Panc1 (cell line): ENCODE results near the gene KCNQ1. TPM values are rescaled to one million over a fixed set of nuclear protein-coding genes. Genes with fewer than 3 reads are reported as not detected.

ENCODE experiments used
- ATAC-seq: fragments of 200-7000 bp; cut with Tn5 transposase; 2 replicates; pipeline ENCODE4 v1.9.1; 2020; ENCODE audit warnings: mild to moderate bottlenecking, moderate library complexity
- BruUV-seq: library from RNA; stranded (reverse); fragments of 400-500 nt; replicated peaks from 2 replicates; lab custom pipeline; 2021; lab: Mats Ljungman, UMichigan
- CTCF ChIA-PET: fragments of 300-600 bp; sonication (Branson Sonifier 250); formaldehyde crosslinking; loops from one replicate; lab custom pipeline; 2022; ENCODE audit warnings: antibody characterized with exemption; lab: Charles Lee
- POLR2A ChIA-PET: fragments of 300-600 bp; sonication (Branson Sonifier 250); formaldehyde crosslinking; loops from one replicate; lab custom pipeline; 2022; ENCODE audit warnings: antibody characterized with exemption; lab: Charles Lee
- DNase-seq: peaks from one replicate; pipeline ENCODE4 v3.0.0-alpha.2; 2010; ENCODE audit warnings: low read depth, low spot score
- H3K27ac ChIP-seq: 2 replicates; pipeline ENCODE4 v1.5.1; 2011; ENCODE audit warnings: mild to moderate bottlenecking, low read length, inconsistent platforms
- H3K27me3 ChIP-seq: fragments of 200-500 bp; sonication (Bioruptor generic); 2 replicates; pipeline ENCODE4 v1.6.0; 2014; ENCODE audit warnings: low read length, inconsistent platforms; ENCODE audit not compliant: control insufficient read depth, insufficient read depth
- H3K36me3 ChIP-seq: fragments of 200-500 bp; sonication (Bioruptor generic); 2 replicates; pipeline ENCODE4 v1.5.1; 2014; ENCODE audit warnings: inconsistent platforms, mild to moderate bottlenecking, low read length, moderate library complexity; ENCODE audit not compliant: control insufficient read depth, insufficient read depth
- H3K4me1 ChIP-seq: 2 replicates; pipeline ENCODE4 v1.5.1; 2011; ENCODE audit warnings: inconsistent platforms, mild to moderate bottlenecking, low read length, moderate library complexity; ENCODE audit not compliant: control insufficient read depth, insufficient read depth
- H3K4me3 ChIP-seq, 2 experiments: 2 replicates each; pipeline ENCODE4 v1.5.1; 2011 to 2012; ENCODE audit warnings: low read depth in 2 of 2, low read length in 2 of 2, mild to moderate bottlenecking in 2 of 2, inconsistent platforms in 1 of 2, moderate library complexity in 1 of 2
- H3K9me3 ChIP-seq: fragments of 200-500 bp; sonication (Bioruptor generic); 2 replicates; pipeline ENCODE4 v1.5.1; 2014; ENCODE audit warnings: low read depth, mild to moderate bottlenecking, inconsistent platforms, low read length, moderate library complexity; ENCODE audit not compliant: control insufficient read depth, insufficient read depth
- POLR2AphosphoS5 ChIP-seq: IDR thresholded peaks from 2 replicates; pipeline ENCODE4 v1.6.1; 2012; ENCODE audit warnings: mild to moderate bottlenecking, low read depth, low read length, moderate library complexity
- SIN3A ChIP-seq: IDR thresholded peaks from 2 replicates; pipeline ENCODE4 v1.6.1; 2012; ENCODE audit warnings: low read depth, mild to moderate bottlenecking, low read length, moderate library complexity, borderline replicate concordance; ENCODE audit not compliant: insufficient read depth
- TCF7L2 ChIP-seq: IDR thresholded peaks from 2 replicates; pipeline ENCODE4 v1.6.1; 2011; ENCODE audit warnings: mild to moderate bottlenecking, low read depth, low read length, inconsistent platforms
- in situ Hi-C: cut with HindIII; loops from 2 replicates; pipeline ENCODE4 v1.10.0; 2016; ENCODE audit warnings: low sequenced_read_pairs, low pct_unique_long_range_greater_than_20kb
- intact Hi-C: fragments of 100-400 bp; cut with micrococcal nuclease; formaldehyde crosslinking; loops from one replicate; pipeline ENCODE4 v1.10.0; 2022; ENCODE audit not compliant: unreplicated experiment
- total RNA-seq: library from RNA; stranded (reverse); gene quantifications from one replicate; pipeline ENCODE4 v1.2.1, GENCODE V29; 2021; ENCODE audit not compliant: unreplicated experiment
- TF ChIP-seq, protein P1 (sequence below), 2 experiments: IDR thresholded peaks; 2 replicates each; pipeline ENCODE4 v1.6.1; 2011 to 2012; ENCODE audit warnings: low read depth in 2 of 2, control low read depth in 1 of 2, low read length in 1 of 2, mild to moderate bottlenecking in 1 of 2, moderate library complexity in 1 of 2; ENCODE audit not compliant: insufficient read depth in 1 of 2
- TF ChIP-seq, protein P2 (sequence below): fragments of 450-650 bp; IDR thresholded peaks from 2 replicates; pipeline ENCODE4 v1.5.1; 2017; ENCODE audit warnings: mild to moderate bottlenecking

Gene KCNQ1
- total RNA-seq, 1 experiment from 2014 or later, result 1.0 TPM

DNA sequence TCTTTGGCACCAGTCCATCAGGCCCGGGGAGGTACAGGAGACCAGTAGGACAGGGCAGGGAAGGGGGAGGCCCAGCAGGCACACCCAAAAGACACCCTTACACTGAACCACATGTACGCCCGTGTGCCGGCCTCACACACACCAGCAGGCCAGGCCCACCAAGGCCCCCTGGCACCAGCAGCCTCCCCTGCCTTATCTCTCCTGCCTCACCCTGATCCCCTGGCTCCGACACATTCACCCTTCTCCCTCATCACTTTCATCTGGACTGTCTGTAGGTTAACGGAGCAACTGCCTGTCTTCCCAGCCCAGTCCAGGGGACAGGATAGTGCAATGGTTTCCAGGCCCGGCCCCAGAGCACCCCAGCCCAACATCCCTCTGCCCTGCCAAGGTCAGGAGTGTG, 435.8 kb downstream of the KCNQ1 start:
- ATAC-seq (no peak), DNase-seq (no peak)
- TF ChIP-seq SIN3A (no peak), TCF7L2 (no peak), POLR2AphosphoS5 (no peak)
- TF ChIP-seq, protein P1, sequence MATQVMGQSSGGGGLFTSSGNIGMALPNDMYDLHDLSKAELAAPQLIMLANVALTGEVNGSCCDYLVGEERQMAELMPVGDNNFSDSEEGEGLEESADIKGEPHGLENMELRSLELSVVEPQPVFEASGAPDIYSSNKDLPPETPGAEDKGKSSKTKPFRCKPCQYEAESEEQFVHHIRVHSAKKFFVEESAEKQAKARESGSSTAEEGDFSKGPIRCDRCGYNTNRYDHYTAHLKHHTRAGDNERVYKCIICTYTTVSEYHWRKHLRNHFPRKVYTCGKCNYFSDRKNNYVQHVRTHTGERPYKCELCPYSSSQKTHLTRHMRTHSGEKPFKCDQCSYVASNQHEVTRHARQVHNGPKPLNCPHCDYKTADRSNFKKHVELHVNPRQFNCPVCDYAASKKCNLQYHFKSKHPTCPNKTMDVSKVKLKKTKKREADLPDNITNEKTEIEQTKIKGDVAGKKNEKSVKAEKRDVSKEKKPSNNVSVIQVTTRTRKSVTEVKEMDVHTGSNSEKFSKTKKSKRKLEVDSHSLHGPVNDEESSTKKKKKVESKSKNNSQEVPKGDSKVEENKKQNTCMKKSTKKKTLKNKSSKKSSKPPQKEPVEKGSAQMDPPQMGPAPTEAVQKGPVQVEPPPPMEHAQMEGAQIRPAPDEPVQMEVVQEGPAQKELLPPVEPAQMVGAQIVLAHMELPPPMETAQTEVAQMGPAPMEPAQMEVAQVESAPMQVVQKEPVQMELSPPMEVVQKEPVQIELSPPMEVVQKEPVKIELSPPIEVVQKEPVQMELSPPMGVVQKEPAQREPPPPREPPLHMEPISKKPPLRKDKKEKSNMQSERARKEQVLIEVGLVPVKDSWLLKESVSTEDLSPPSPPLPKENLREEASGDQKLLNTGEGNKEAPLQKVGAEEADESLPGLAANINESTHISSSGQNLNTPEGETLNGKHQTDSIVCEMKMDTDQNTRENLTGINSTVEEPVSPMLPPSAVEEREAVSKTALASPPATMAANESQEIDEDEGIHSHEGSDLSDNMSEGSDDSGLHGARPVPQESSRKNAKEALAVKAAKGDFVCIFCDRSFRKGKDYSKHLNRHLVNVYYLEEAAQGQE (IDR thresholded peaks at IDR 0.05; ENCODE audit: insufficient read depth in 1 of 2, low read depth in 2 of 2, low read length in 1 of 2), result no peak
- TF ChIP-seq, protein P2, sequence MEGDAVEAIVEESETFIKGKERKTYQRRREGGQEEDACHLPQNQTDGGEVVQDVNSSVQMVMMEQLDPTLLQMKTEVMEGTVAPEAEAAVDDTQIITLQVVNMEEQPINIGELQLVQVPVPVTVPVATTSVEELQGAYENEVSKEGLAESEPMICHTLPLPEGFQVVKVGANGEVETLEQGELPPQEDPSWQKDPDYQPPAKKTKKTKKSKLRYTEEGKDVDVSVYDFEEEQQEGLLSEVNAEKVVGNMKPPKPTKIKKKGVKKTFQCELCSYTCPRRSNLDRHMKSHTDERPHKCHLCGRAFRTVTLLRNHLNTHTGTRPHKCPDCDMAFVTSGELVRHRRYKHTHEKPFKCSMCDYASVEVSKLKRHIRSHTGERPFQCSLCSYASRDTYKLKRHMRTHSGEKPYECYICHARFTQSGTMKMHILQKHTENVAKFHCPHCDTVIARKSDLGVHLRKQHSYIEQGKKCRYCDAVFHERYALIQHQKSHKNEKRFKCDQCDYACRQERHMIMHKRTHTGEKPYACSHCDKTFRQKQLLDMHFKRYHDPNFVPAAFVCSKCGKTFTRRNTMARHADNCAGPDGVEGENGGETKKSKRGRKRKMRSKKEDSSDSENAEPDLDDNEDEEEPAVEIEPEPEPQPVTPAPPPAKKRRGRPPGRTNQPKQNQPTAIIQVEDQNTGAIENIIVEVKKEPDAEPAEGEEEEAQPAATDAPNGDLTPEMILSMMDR, result no peak
- ChIA-PET POLR2A (no interaction called here), CTCF (interaction anchor here (1.6 kb wide), 1 partner anchor 348 kb away, joined by 6 read pairs; no protein-coding TSS in a partner anchor)
- intact Hi-C loops, result loop anchor here (10.0 kb wide), 1 partner anchor 186 kb away; the partner anchor contains the start of gene KCNQ1OT1
- no TSS peak for BruUV-seq
- H3K4me3 ChIP-seq, result no peak overlapping the region
- no peaks in the 10 kb centered on the region for H3K27me3 ChIP-seq
- H3K27ac ChIP-seq, result no peak overlapping the region
- no peaks in the 10 kb centered on the region for H3K36me3 ChIP-seq
- peaks cover 2% of the 10 kb centered on the region; the same call in 1 of the 2 replicates for H3K4me1 ChIP-seq
- H3K9me3 ChIP-seq, result no peaks in the 10 kb centered on the region
- in situ Hi-C loops, result no loop called here

DNA sequence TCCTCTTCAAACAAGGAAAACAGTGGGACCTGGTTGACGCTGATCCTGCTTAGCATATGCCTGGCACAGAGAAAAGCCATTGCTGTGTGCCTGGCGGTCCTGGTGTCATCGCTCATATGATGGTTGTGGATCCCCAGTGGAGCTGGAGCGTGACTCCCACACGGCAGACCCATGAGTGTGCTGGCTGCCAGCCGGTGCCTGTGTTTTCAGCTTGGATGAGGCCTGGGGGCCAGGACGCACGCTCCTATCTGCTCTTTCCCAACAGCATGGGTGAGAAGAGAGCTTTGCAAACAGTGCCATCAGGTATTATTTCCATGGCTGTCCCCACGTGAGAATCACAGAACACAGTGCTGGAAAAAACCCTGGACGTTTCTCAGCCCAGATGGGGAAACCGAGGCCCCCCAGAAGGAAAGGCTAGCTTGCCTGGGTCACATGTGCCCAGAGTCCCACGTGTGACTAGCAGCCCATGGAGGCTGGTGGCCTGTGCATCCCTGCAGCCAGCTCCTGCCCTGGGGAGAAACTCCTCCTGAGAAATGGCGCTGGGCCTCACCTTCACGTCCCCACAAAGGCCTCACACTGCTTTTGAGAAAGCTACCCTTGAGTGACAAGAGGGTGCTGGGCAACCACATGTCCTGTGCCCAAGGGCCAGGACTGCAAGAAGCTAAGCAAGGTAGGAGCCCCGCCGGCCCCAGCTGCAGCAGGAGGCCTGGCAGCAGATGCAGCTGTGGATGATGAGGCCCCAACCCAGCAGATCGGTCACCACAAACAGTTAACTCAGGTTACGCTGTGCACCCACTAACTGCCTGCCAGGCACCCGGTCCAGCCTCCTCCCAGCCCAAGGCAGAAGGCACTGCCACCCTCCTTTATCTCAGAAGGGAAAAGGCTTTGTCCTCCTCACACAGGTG, 436.5 kb downstream of the KCNQ1 start:
- ChIA-PET CTCF (interaction anchor here (0.5 to 1.6 kb wide), 2 partner anchors 349 to 471 kb away, joined by 6 to 8 read pairs; no protein-coding TSS in a partner anchor), POLR2A (interaction anchor here (0.5 kb wide), 1 partner anchor 214 kb away, joined by 3 read pairs; no protein-coding TSS in a partner anchor)
- TF ChIP-seq, protein P1 (IDR thresholded peaks at IDR 0.05; ENCODE audit: insufficient read depth in 1 of 2, low read depth in 2 of 2, low read length in 1 of 2), result no peak
- TF ChIP-seq POLR2AphosphoS5 (no peak), SIN3A (no peak), TCF7L2 (no peak)
- TF ChIP-seq, protein P2, result no peak
- in situ Hi-C loops (no loop called here), intact Hi-C loops (loop anchor here (10.0 kb wide), 1 partner anchor 187 kb away; the partner anchor contains the start of gene KCNQ1OT1)
- H3K4me3 ChIP-seq, result no peak overlapping the region
- no peaks in the 10 kb centered on the region for H3K36me3 ChIP-seq
- DNase-seq (no peak), ATAC-seq (no peak)
- H3K9me3 ChIP-seq, result no peaks in the 10 kb centered on the region
- no TSS peak for BruUV-seq
- no peak overlapping the region for H3K27ac ChIP-seq
- no peaks in the 10 kb centered on the region for H3K27me3 ChIP-seq
- H3K4me1 ChIP-seq, result peaks cover 2% of the 10 kb centered on the region; the same call in 1 of the 2 replicates
